Activated T-cell treated with anti-CD3 and anti-CD28 coated beads, Interleukin-2, amount 50 U/mL, for 24 hours (primary cell): Measurements from ENCODE around the gene PLB1.

Source experiments
- DNase-seq: peaks from one replicate; pipeline ENCODE4 v3.0.0-alpha.2; 2020
- H3K27ac Mint-ChIP-seq: 2 replicates; pipeline ENCODE4 v1.8.0; 2020; ENCODE audit warnings: mild to moderate bottlenecking, mixed read lengths
- H3K27me3 Mint-ChIP-seq: 2 replicates; pipeline ENCODE4 v1.8.0; 2020; ENCODE audit warnings: mixed read lengths
- H3K36me3 Mint-ChIP-seq: 2 replicates; pipeline ENCODE4 v1.8.0; 2020; ENCODE audit warnings: low read depth, mixed read lengths
- H3K4me1 Mint-ChIP-seq: 2 replicates; pipeline ENCODE4 v1.8.0; 2020; ENCODE audit warnings: low read depth, mixed read lengths
- H3K4me3 Mint-ChIP-seq: 2 replicates; pipeline ENCODE4 v1.8.0; 2020; ENCODE audit warnings: mild to moderate bottlenecking, moderate library complexity, mixed read lengths
- H3K9me3 Mint-ChIP-seq: 2 replicates; pipeline ENCODE4 v1.8.0; 2020; ENCODE audit warnings: mixed read lengths

Gene PLB1

DNA sequence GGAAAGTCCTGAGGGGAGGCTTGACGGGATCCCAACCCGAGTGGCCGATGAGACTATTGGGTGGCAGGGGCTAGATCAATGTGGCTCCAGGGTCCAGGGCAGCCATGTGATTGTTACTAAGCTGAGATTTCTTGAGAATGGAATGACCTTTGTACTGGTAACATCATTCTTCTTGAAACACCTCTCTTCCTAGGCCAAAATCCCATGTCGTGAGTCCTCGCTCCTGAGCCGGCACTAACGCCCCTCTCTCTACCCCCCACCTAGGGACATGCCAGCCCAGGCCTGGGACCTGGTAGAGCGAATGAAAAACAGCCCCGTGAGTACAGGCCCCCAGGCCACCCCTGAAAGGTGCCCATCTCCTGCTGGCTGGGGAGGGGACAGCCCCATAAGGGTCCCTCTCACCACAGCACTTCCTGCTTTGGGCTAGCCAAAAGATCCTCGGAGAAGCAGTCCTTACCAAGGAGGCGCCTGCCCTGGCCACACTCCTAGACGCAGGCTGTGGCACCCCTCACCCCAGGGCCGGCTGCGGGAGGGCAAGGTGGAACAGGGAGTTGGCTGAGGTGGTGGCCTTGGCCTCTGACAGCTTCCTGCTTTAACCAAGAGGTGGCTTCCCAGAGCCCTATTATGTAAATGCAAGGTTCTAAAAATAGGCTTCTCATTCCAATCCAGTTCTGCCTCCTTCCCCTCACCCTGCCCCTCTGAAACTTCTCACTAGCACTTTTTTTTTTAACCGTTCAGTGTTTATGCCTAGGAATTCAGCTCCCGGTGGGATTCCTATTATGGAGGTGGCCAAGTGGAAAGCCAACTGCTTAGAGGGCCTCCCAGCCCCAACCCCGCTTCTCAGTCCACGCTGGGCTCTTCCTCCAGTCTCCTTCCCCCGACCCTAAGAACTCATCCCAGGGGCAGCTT is 129.2 kb downstream of the PLB1 start:
- Mint-ChIP-seq H3K27ac (peak overlapping the region; percentile 98), H3K4me1 (peaks cover 79% of the 10 kb centered on the region), H3K27me3 (no peaks in the 10 kb centered on the region), H3K9me3 (peaks cover 3% of the 10 kb centered on the region), H3K4me3 (peak overlapping the region; percentile 76), H3K36me3 (no peaks in the 10 kb centered on the region)
- peak; percentile 78 for DNase-seq

DNA sequence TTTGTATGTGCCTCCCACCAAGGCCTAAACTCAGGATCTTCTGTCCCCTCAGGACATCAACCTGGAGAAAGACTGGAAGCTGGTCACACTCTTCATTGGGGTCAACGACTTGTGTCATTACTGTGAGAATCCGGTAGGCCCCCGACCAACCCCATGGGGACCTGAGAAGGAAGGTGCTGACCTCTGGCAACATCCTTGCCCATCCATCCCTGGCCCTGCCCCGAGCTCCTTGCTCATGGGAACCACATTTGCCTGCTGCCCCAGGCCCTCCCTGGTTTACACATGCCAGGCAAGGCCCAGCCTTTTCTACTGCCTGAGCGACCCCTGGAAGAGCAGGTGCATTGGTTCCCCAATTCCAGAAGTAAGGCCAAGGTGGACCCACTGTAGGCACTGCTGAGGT is 130.5 kb downstream of the PLB1 start:
- Mint-ChIP-seq H3K27ac (peak overlapping the region; percentile 47), H3K4me3 (no peak overlapping the region), H3K36me3 (no peaks in the 10 kb centered on the region), H3K4me1 (peaks cover 66% of the 10 kb centered on the region), H3K9me3 (peaks cover 3% of the 10 kb centered on the region), H3K27me3 (no peaks in the 10 kb centered on the region)
- DNase-seq: no peak

DNA sequence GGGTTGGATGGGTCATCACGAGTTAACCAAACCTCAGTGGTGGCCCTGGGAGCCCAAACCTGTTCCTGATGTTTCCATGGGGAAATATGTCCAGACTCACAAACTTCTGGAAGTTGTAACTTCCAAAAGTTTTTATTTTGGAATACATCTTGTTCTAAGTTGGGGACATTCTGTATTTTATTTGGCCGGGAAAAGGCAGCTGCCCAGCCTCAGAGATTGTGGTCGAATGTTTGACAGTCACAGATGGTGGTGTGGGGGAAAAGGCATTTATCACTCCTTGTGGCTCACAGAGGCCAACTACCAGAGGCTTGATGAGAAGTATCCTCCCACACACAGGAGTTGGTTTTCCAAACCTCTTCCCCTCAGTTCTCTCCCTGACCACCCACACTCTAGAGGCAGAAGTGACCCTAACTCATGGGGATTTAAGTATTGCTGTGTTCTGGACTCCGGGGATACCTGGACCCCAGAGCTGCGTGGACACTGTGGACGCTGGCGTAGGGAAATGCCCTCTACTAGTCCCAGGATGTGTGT is 131.1 kb downstream of the PLB1 start:
- Mint-ChIP-seq H3K36me3 (no peaks in the 10 kb centered on the region), H3K4me3 (no peak overlapping the region), H3K9me3 (peaks cover 3% of the 10 kb centered on the region), H3K4me1 (peaks cover 60% of the 10 kb centered on the region), H3K27me3 (no peaks in the 10 kb centered on the region), H3K27ac (peak overlapping the region; percentile 44)
- DNase-seq: peak; percentile 30

DNA sequence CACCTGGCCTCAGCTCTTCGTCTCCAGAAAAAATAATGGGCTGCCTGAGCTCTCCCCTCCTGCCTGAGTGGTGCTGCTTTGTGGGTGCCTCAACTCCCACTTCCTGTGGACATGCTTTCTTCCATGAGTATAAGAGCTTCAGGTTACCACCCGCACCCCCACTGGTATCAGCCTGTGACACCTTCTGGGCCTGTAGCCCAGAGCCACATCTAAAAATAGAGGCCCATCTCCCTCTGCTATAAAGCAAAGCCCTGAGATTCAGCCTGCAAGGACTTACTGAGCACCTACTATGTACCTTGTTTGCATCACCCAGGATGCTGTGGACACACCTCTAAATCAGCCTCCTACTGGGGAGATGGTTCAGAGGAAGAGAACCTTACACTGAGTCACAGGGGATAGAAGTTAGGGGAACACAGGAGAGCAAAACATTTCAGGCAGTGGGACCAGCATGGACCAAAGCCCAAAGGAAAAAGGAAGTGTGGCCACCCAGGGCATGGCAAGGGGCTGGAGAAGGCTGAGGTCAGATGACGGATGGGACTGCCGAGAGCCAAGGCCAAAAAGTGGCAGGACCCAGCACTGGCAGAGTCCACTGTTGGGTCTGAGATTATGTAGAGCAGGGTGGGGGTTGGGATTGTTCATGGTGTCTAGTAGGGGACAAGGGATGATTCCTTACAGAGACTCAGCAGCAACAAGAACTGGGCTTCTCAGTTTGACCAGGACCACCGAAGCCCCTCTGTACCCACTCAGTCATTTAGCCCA is 132.0 kb downstream of the PLB1 start:
- Mint-ChIP-seq H3K4me1 (peaks cover 52% of the 10 kb centered on the region), H3K4me3 (no peak overlapping the region), H3K36me3 (no peaks in the 10 kb centered on the region), H3K9me3 (peaks cover 1% of the 10 kb centered on the region), H3K27me3 (no peaks in the 10 kb centered on the region), H3K27ac (peak overlapping the region; percentile 7)
- DNase-seq: peak; percentile 32

DNA sequence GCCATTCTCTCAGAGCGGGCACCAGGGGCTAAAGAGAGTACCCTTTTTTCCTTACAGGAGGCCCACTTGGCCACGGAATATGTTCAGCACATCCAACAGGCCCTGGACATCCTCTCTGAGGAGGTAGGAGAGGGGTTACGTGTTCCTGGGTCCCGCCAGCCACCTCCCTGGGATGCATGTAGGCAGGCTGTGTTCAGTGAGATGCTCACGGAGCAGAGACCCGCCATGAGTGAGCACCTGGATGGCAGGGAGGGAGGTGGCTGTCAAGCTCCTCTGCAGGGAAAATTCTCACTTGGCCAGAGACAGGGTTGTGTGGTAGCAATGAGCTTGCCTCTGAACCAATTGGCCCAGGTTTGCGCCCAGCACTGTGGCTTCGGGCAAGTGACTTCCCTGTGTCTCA is 132.6 kb downstream of the PLB1 start:
- no peaks in the 10 kb centered on the region for H3K9me3 Mint-ChIP-seq
- no peaks in the 10 kb centered on the region for H3K36me3 Mint-ChIP-seq
- peak; percentile 28 for DNase-seq
- H3K4me3 Mint-ChIP-seq: no peak overlapping the region
- no peak overlapping the region for H3K27ac Mint-ChIP-seq
- no peaks in the 10 kb centered on the region for H3K27me3 Mint-ChIP-seq
- peaks cover 46% of the 10 kb centered on the region for H3K4me1 Mint-ChIP-seq

DNA sequence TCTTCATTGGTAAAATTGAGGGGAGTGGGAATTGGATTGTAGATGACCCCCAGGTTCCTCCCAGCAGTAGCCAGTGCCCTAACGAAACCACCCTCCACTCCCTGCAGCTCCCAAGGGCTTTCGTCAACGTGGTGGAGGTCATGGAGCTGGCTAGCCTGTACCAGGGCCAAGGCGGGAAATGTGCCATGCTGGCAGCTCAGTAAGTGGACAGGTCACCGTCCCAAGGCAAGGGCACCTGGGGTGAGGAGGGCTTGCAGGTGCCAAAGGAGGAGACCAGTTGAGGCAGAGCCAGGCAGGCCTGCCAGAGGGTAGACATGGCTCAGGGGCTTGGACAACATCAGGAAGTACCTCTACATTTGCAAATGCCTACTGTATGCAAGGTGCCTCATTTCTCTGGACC is 133.1 kb downstream of the PLB1 start:
- Mint-ChIP-seq H3K36me3 (no peaks in the 10 kb centered on the region), H3K27ac (no peak overlapping the region)

DNA sequence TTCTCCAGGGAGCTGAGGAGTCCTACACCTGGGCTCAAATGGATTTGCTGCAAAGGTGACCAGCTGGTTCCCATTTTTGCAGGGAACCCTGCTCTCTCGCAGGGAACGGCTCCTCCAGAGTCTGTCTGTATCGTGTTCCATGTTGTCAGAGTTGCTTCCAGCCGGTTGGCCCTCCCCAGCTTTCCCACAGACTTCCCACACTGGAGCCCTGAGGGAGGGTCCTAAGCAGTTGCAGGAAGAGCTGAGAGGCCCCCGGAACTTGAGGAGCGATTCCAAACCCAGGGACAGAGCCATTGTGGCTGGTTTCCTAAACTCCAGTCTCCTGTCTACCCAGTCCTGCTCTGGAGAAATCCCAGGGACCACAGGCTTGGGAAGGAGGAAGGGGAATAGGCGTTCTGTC is 134.1 kb downstream of the PLB1 start:
- H3K36me3 Mint-ChIP-seq: no peaks in the 10 kb centered on the region

More for the DNA sequence above, 133.1 kb downstream of the PLB1 start:
- Mint-ChIP-seq H3K9me3 (no peaks in the 10 kb centered on the region), H3K27me3 (no peaks in the 10 kb centered on the region), H3K4me1 (peaks cover 42% of the 10 kb centered on the region), H3K4me3 (no peak overlapping the region)
- no peak for DNase-seq

DNA sequence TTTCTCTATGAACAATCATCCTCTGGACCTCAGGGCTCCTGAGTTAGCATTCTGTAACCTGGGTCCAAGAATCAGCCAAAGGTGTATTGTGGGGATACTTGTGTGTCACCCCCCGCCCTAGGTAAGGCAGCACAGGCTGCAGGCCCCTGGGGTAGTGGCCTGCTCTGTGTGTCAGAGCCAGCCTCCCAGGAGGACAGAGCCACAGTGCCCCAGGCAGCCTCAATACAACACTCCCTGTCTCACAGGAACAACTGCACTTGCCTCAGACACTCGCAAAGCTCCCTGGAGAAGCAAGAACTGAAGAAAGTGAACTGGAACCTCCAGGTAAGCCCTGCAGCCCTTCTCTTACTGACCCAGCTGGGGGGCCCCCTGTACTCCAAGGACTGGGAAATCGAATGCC is 134.5 kb downstream of the PLB1 start:
- H3K4me1 Mint-ChIP-seq: peaks cover 28% of the 10 kb centered on the region
- no peak overlapping the region for H3K4me3 Mint-ChIP-seq
- DNase-seq: no peak
- no peak overlapping the region for H3K27ac Mint-ChIP-seq
- H3K36me3 Mint-ChIP-seq: no peaks in the 10 kb centered on the region
- no peaks in the 10 kb centered on the region for H3K27me3 Mint-ChIP-seq
- H3K9me3 Mint-ChIP-seq: no peaks in the 10 kb centered on the region

More for the DNA sequence above, 134.1 kb downstream of the PLB1 start:
- peaks cover 32% of the 10 kb centered on the region for H3K4me1 Mint-ChIP-seq
- no peak for DNase-seq
- no peak overlapping the region for H3K27ac Mint-ChIP-seq
- H3K9me3 Mint-ChIP-seq: no peaks in the 10 kb centered on the region
- no peak overlapping the region for H3K4me3 Mint-ChIP-seq
- H3K27me3 Mint-ChIP-seq: no peaks in the 10 kb centered on the region

DNA sequence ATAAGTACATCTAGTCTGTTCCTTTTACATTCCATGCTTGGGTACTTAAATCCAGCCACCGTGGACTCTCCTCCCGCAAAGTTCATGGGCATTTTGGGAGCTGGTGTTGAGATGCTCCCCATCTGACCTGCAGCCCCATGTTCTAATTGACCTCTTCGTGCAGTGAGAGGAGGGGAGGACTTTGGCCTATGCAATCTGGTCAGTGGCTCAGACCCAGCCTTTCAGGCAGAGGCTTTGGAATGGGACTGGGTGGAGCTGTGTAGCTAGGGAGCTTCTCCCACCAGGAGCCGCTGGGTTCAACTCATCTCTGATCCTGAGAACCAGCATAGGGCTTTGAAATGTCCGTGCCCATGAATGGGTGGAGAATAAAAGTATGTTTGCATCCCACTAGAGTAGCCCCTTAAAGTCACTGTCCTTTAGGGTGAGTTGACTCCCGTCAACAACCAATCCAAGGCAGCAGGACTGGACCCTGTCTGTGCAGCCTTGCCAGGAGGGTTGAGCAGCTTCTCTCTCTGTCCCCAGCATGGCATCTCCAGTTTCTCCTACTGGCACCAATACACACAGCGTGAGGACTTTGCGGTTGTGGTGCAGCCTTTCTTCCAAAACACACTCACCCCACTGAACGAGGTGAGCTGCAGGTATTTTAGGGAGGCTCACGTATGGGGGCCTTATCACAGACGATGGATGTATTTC is 135.8 kb downstream of the PLB1 start:
- Mint-ChIP-seq H3K4me3 (no peak overlapping the region), H3K36me3 (no peaks in the 10 kb centered on the region)

DNA sequence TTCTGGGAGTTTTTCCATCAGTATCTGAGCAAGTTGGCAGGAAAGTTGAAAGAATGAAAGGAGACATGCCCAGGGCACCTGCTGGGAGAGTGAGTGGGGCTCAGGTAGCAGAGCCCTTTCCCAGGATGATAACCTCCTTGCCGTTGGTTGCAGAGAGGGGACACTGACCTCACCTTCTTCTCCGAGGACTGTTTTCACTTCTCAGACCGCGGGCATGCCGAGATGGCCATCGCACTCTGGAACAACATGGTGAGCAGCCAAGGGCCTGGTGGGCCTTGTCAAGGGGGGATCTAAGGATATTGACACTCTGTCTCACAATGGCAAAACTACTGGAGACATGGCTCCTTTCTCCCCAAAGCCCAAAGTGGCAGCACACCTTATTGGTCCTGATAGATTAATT is 136.9 kb downstream of the PLB1 start:
- H3K4me3 Mint-ChIP-seq: no peak overlapping the region
- no peaks in the 10 kb centered on the region for H3K9me3 Mint-ChIP-seq
- peaks cover 5% of the 10 kb centered on the region for H3K4me1 Mint-ChIP-seq

More for the DNA sequence above, 135.8 kb downstream of the PLB1 start:
- Mint-ChIP-seq H3K27ac (no peak overlapping the region), H3K4me1 (peaks cover 16% of the 10 kb centered on the region), H3K27me3 (no peaks in the 10 kb centered on the region), H3K9me3 (no peaks in the 10 kb centered on the region)
- no peak for DNase-seq

DNA sequence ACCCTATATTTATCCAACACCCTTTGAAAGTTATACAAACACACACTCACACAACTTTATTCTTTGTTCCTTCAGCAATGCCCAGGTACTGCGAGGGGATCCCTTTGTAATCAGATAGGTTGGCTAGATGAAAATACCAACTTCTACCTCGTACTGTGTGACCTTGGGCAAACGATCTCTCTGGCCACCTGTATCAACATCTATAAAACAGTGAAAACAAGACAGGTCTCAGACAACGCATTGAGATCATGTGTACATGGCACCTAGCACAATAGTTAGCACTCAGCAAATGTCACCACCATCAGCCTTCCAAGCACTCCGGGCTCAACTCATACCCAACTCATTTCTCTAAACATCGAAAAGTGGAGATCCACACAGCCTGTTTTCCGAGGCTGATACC is 137.3 kb downstream of the PLB1 start:
- H3K9me3 Mint-ChIP-seq: no peaks in the 10 kb centered on the region
- H3K27me3 Mint-ChIP-seq: no peaks in the 10 kb centered on the region
- DNase-seq: no peak
- H3K27ac Mint-ChIP-seq: no peak overlapping the region
- H3K36me3 Mint-ChIP-seq: no peaks in the 10 kb centered on the region
- peaks cover under 1% of the 10 kb centered on the region for H3K4me1 Mint-ChIP-seq
- no peak overlapping the region for H3K4me3 Mint-ChIP-seq

More for the DNA sequence above, 136.9 kb downstream of the PLB1 start:
- Mint-ChIP-seq H3K36me3 (no peaks in the 10 kb centered on the region), H3K27me3 (no peaks in the 10 kb centered on the region), H3K27ac (no peak overlapping the region)
- DNase-seq: no peak

DNA sequence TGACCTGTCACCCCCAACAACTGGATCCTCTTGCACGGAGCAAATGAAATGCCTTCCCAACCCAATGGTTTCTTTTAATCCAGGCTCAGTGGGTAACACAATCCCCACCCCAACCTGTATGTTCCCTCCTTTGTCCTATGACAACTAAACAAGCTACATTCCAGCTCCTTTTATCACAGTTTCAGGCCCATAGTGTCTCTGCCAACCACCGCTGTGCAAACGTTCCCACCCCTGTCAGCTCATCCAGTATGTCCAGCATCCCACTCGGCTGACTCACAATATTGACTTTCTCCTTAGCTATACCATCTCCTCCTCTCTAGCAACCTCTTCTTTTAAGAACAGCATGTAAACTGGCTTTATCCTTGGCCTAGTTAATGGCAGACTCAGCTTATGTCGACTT is 137.9 kb downstream of the PLB1 start:
- H3K27ac Mint-ChIP-seq: no peak overlapping the region
- H3K9me3 Mint-ChIP-seq: no peaks in the 10 kb centered on the region
- no peak overlapping the region for H3K4me3 Mint-ChIP-seq
- no peaks in the 10 kb centered on the region for H3K4me1 Mint-ChIP-seq
- no peaks in the 10 kb centered on the region for H3K36me3 Mint-ChIP-seq
- no peak for DNase-seq
- no peaks in the 10 kb centered on the region for H3K27me3 Mint-ChIP-seq

DNA sequence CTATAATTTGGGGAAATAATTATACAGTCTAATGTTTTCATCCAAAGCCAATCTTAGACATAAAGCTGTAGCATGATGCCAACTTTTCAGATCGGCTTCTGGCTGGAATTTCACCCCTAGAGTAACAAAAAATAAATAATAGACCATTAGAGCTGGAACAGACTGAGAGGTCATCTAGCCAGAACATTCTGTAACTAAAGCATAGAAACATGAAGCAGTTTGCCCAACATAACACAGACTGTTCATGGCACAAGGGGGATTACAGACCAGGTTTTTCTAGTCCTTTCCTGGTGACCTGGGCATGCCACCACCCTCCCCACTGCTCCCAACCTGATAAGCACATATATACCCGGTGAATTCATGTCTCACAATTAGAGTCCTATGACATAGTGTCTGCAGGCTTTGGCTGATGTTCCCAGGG is 139.3 kb downstream of the PLB1 start:
- H3K27ac Mint-ChIP-seq: no peak overlapping the region
- H3K4me1 Mint-ChIP-seq: peaks cover 6% of the 10 kb centered on the region
- no peaks in the 10 kb centered on the region for H3K27me3 Mint-ChIP-seq
- no peaks in the 10 kb centered on the region for H3K9me3 Mint-ChIP-seq
- no peaks in the 10 kb centered on the region for H3K36me3 Mint-ChIP-seq
- DNase-seq: no peak
- no peak overlapping the region for H3K4me3 Mint-ChIP-seq

DNA sequence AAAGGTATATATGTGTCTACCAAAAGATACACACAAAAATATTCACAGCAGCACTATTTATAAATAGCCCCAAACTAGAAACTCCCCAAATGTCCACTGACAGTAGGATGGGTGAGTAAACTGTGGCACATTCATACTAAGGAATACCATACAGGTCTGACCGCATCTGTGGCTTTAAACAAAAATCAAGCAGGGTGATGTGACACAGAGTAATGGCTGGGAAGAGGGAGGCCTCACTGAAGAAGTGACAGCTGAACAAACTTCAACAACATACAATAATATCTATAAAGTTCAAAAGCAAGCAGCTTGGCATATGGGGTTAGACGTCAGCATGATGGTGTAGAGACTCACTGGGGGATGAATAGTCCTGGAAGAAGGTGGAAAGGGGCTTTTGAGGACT is 140.6 kb downstream of the PLB1 start:
- Mint-ChIP-seq H3K4me3 (no peak overlapping the region), H3K36me3 (no peaks in the 10 kb centered on the region), H3K27me3 (no peaks in the 10 kb centered on the region), H3K4me1 (peaks cover 7% of the 10 kb centered on the region), H3K9me3 (no peaks in the 10 kb centered on the region), H3K27ac (no peak overlapping the region)
- DNase-seq: no peak
